ENCODE data around the gene GLI2. TPM values are rescaled to one million over a fixed set of nuclear protein-coding genes. Genes with fewer than 3 reads are reported as not detected.

Gene GLI2
- total RNA-seq (2014; rRNA removed; shearing (Covaris generic)): 4.1 and 7.9 TPM in 2 replicates
- 4.4 and 7.4 TPM in 2 replicates for polyA plus RNA-seq (2015; cell fraction: cytosol; rRNA removed)
- polyA plus RNA-seq (2015; cell fraction: nucleus; rRNA removed): 8.6 and 10.5 TPM in 2 replicates

- DNase-seq (ENCODE audit: low read depth): peak; percentile 79
Measured at GRCh38 chr2:120735746-120736170, at the start of gene GLI2. Gene GLI2, plus strand, starts transcription at chr2:120735868. Its CDS starts 61,453 bp downstream, at chr2:120797321.

- DNase-seq (ENCODE audit: low read depth): no peak
Measured at GRCh38 chr2:120685974-120686297, 49.7 kb upstream of the GLI2 start.

GRCh38 chr2:120686511-120687168, 49.0 kb upstream of the GLI2 start:
- DNase-seq (ENCODE audit: low read depth): no peak

GRCh38 chr2:120687210-120687609, 48.5 kb upstream of the GLI2 start:
- no peak for DNase-seq (ENCODE audit: low read depth)

GRCh38 chr2:120690521-120690920, 45.1 kb upstream of the GLI2 start:
- DNase-seq (ENCODE audit: low read depth): no peak

- DNase-seq (ENCODE audit: low read depth): no peak
Measured at GRCh38 chr2:120691410-120691809, 44.3 kb upstream of the GLI2 start.

- no peak for DNase-seq (ENCODE audit: low read depth)
Measured at GRCh38 chr2:120692691-120693090, 43.0 kb upstream of the GLI2 start.

- DNase-seq (ENCODE audit: low read depth): peak; percentile 17
Measured at GRCh38 chr2:120693121-120693520, 42.5 kb upstream of the GLI2 start.

GRCh38 chr2:120694034-120694433, 41.6 kb upstream of the GLI2 start:
- no peak for DNase-seq (ENCODE audit: low read depth)

GRCh38 chr2:120697471-120697870, 38.2 kb upstream of the GLI2 start:
- DNase-seq (ENCODE audit: low read depth): no peak

- DNase-seq (ENCODE audit: low read depth): no peak
Measured at GRCh38 chr2:120699292-120699691, 36.4 kb upstream of the GLI2 start.

- no peak for DNase-seq (ENCODE audit: low read depth)
Measured at GRCh38 chr2:120700659-120701058, 35.0 kb upstream of the GLI2 start.

- DNase-seq (ENCODE audit: low read depth): no peak
Measured at GRCh38 chr2:120701096-120701495, 34.6 kb upstream of the GLI2 start.

- DNase-seq (ENCODE audit: low read depth): no peak
Measured at GRCh38 chr2:120701499-120701898, 34.2 kb upstream of the GLI2 start.

GRCh38 chr2:120702061-120702460, 33.6 kb upstream of the GLI2 start:
- DNase-seq (ENCODE audit: low read depth): no peak

GRCh38 chr2:120702801-120703200, 32.9 kb upstream of the GLI2 start:
- DNase-seq (ENCODE audit: low read depth): no peak

GRCh38 chr2:120703330-120703994, 32.2 kb upstream of the GLI2 start:
- DNase-seq (ENCODE audit: low read depth): peak; percentile 95

GRCh38 chr2:120704696-120705095, 31.0 kb upstream of the GLI2 start:
- DNase-seq (ENCODE audit: low read depth): no peak

- DNase-seq (ENCODE audit: low read depth): no peak
Measured at GRCh38 chr2:120707816-120708215, 27.9 kb upstream of the GLI2 start.

GRCh38 chr2:120708944-120709607, 26.6 kb upstream of the GLI2 start:
- DNase-seq (ENCODE audit: low read depth): no peak

- DNase-seq (ENCODE audit: low read depth): no peak
Measured at GRCh38 chr2:120709608-120710041, 26.0 kb upstream of the GLI2 start.

- DNase-seq (ENCODE audit: low read depth): no peak
Measured at GRCh38 chr2:120710256-120710655, 25.4 kb upstream of the GLI2 start.
